ACC112 (cell line): ENCODE measurements around the gene SCAF1.
A peak's percentile ranks its signal among the peaks of the same experiment; 100 is the strongest.

ENCODE experiments used
- H2AFZ ChIP-seq: fragments of 200-600 bp; sonication (generic); one replicate; pipeline ENCODE4 v1.6.0; 2017; ENCODE audit warnings: antibody characterized with exemption, low read length; ENCODE audit not compliant: unreplicated experiment
- H3K27ac ChIP-seq: fragments of 200-600 bp; sonication (generic); 2 replicates; pipeline ENCODE4 v1.5.1; 2014; ENCODE audit warnings: low read depth, mild to moderate bottlenecking, antibody characterized with exemption, low read length, moderate library complexity
- H3K27me3 ChIP-seq: fragments of 200-600 bp; sonication (generic); 2 replicates; pipeline ENCODE4 v1.6.1; 2014; ENCODE audit warnings: mild to moderate bottlenecking, antibody characterized with exemption, low read length, moderate library complexity, mixed read lengths; ENCODE audit not compliant: insufficient read depth
- H3K36me3 ChIP-seq: fragments of 200-600 bp; sonication (generic); 2 replicates; pipeline ENCODE4 v1.6.1; 2016; ENCODE audit warnings: mild to moderate bottlenecking, antibody characterized with exemption, low read length, moderate library complexity, mixed read lengths; ENCODE audit not compliant: insufficient read depth
- H3K4me1 ChIP-seq: fragments of 200-600 bp; sonication (generic); one replicate; pipeline ENCODE4 v1.6.1; 2016; ENCODE audit warnings: low read length, mixed read lengths; ENCODE audit not compliant: insufficient read depth, unreplicated experiment, control insufficient read depth
- H3K4me3 ChIP-seq: fragments of 200-600 bp; sonication (generic); 2 replicates; pipeline ENCODE4 v1.5.1; 2014; ENCODE audit warnings: mild to moderate bottlenecking, low read depth, low read length
- H3K79me2 ChIP-seq: fragments of 200-600 bp; sonication (generic); one replicate; pipeline ENCODE4 v1.6.0; 2016; ENCODE audit warnings: low read length; ENCODE audit not compliant: control insufficient read depth, unreplicated experiment, insufficient read depth

SCAF1 gene

GRCh38 chr19:49687566-49688316 lies 45.7 kb downstream of the SCAF1 start:
- Histone ChIP-seq H3K4me1 (no peaks in the 10 kb centered on the region), H3K27me3 (no peaks in the 10 kb centered on the region), H3K36me3 (0 out of 2 replicates have a peak, but pooled peaks cover 3% of the 10 kb centered on the region), H3K79me2 (no peaks in the 10 kb centered on the region), H2AFZ (no peak overlapping the region), H3K4me3 (no peak overlapping the region), H3K27ac (no peak overlapping the region)

GRCh38 chr19:49688531-49689132 lies 46.6 kb downstream of the SCAF1 start:
- H3K4me1 ChIP-seq = no peaks in the 10 kb centered on the region
- H3K36me3 ChIP-seq = 0 out of 2 replicates have a peak, but pooled peaks cover 3% of the 10 kb centered on the region
- H3K27me3 ChIP-seq = no peaks in the 10 kb centered on the region
- no peak overlapping the region for H3K4me3 ChIP-seq
- H3K27ac ChIP-seq = no peak overlapping the region
- no peak overlapping the region for H2AFZ ChIP-seq
- H3K79me2 ChIP-seq = no peaks in the 10 kb centered on the region

GRCh38 chr19:49689133-49690078 lies 47.4 kb downstream of the SCAF1 start, which contains the start of gene ADM5:
ADM5 (plus strand) TSS chr19:49689594; CDS start chr19:49689838, 244 bp downstream.
- Histone ChIP-seq H3K4me1 (no peaks in the 10 kb centered on the region), H3K27ac (peak within 1 kb of the TSS; percentile 29; the same call in 1 of the 2 replicates), H3K36me3 (no peaks in the 10 kb centered on the region), H3K79me2 (no peaks in the 10 kb centered on the region), H3K27me3 (no peaks in the 10 kb centered on the region), H2AFZ (peak within 1 kb of the TSS; percentile 84), H3K4me3 (peak within 1 kb of the TSS; percentile 81)

GRCh38 chr19:49690079-49690655 lies 48.2 kb downstream of the SCAF1 start:
- no peaks in the 10 kb centered on the region for H3K79me2 ChIP-seq
- peak overlapping the region; percentile 84 for H2AFZ ChIP-seq
- H3K27ac ChIP-seq = peak overlapping the region; percentile 29; the same call in 1 of the 2 replicates
- no peaks in the 10 kb centered on the region for H3K36me3 ChIP-seq
- H3K4me1 ChIP-seq = no peaks in the 10 kb centered on the region
- H3K27me3 ChIP-seq = no peaks in the 10 kb centered on the region
- H3K4me3 ChIP-seq = peak overlapping the region; percentile 81

- no peaks in the 10 kb centered on the region for H3K4me1 ChIP-seq
- H2AFZ ChIP-seq = peak within 1 kb of the TSS; percentile 84
- peak within 1 kb of the TSS; percentile 29; the same call in 1 of the 2 replicates for H3K27ac ChIP-seq
- H3K4me3 ChIP-seq = peak within 1 kb of the TSS; percentile 81
- H3K79me2 ChIP-seq = no peaks in the 10 kb centered on the region
- H3K27me3 ChIP-seq = no peaks in the 10 kb centered on the region
- no peaks in the 10 kb centered on the region for H3K36me3 ChIP-seq
Measured at GRCh38 chr19:49690656-49691242, 48.7 kb downstream of the SCAF1 start, which contains the start of gene CPT1C. CPT1C (plus strand) TSS chr19:49691116; CDS start chr19:49692253, 1,137 bp downstream.

GRCh38 chr19:49691243-49692146 lies 49.5 kb downstream of the SCAF1 start:
- Histone ChIP-seq H3K4me1 (no peaks in the 10 kb centered on the region), H2AFZ (no peak overlapping the region), H3K36me3 (no peaks in the 10 kb centered on the region), H3K4me3 (peak overlapping the region; percentile 81), H3K79me2 (no peaks in the 10 kb centered on the region), H3K27me3 (no peaks in the 10 kb centered on the region), H3K27ac (no peak overlapping the region)

- no peak overlapping the region for H2AFZ ChIP-seq
- H3K4me3 ChIP-seq = peak overlapping the region; percentile 81
- no peaks in the 10 kb centered on the region for H3K79me2 ChIP-seq
- no peaks in the 10 kb centered on the region for H3K27me3 ChIP-seq
- H3K4me1 ChIP-seq = no peaks in the 10 kb centered on the region
- no peaks in the 10 kb centered on the region for H3K36me3 ChIP-seq
- no peak overlapping the region for H3K27ac ChIP-seq
Measured at GRCh38 chr19:49692147-49692506, 50.1 kb downstream of the SCAF1 start.

GRCh38 chr19:49696115-49696514 lies 54.1 kb downstream of the SCAF1 start:
- no peaks in the 10 kb centered on the region for H3K79me2 ChIP-seq
- H2AFZ ChIP-seq = no peak overlapping the region
- no peaks in the 10 kb centered on the region for H3K27me3 ChIP-seq
- H3K4me3 ChIP-seq = no peak overlapping the region
- no peaks in the 10 kb centered on the region for H3K4me1 ChIP-seq
- no peaks in the 10 kb centered on the region for H3K36me3 ChIP-seq
- H3K27ac ChIP-seq = no peak overlapping the region

- Histone ChIP-seq H3K79me2 (no peaks in the 10 kb centered on the region), H2AFZ (no peak overlapping the region)
Measured at GRCh38 chr19:49696865-49697264, 54.9 kb downstream of the SCAF1 start.

More at GRCh38 chr19:49696865-49697264, 54.9 kb downstream of the SCAF1 start:
- Histone ChIP-seq H3K36me3 (no peaks in the 10 kb centered on the region), H3K27me3 (no peaks in the 10 kb centered on the region), H3K27ac (no peak overlapping the region), H3K4me3 (no peak overlapping the region), H3K4me1 (no peaks in the 10 kb centered on the region)
